WTC11 (cell line): ENCODE results near the gene RGS13.

Experiments used
- CREB1 ChIP-seq: sonication (generic); formaldehyde crosslinking; IDR thresholded peaks from 2 replicates; pipeline ENCODE4 v1.8.0; 2023; ENCODE audit warnings: mild to moderate bottlenecking, missing genetic modification reagents
- FOXK1 ChIP-seq: sonication (generic); formaldehyde crosslinking; IDR thresholded peaks from 2 replicates; pipeline ENCODE4 v1.8.0; 2022; ENCODE audit warnings: mild to moderate bottlenecking, moderate library complexity, missing genetic modification reagents
- HMGA2 ChIP-seq: fragments of 250-450 bp; sonication (Bioruptor Pico); IDR thresholded peaks from 2 replicates; pipeline ENCODE4 v1.4.0; 2021; ENCODE audit warnings: mild to moderate bottlenecking, moderate library complexity
- TCF7 ChIP-seq: sonication (generic); formaldehyde crosslinking; IDR thresholded peaks from 2 replicates; pipeline ENCODE4 v1.8.0; 2022; ENCODE audit warnings: mild to moderate bottlenecking, low read depth, missing genetic modification reagents, moderate library complexity
- TF ChIP-seq, protein P1 (sequence below): fragments of 200-600 bp; IDR thresholded peaks from 2 replicates; pipeline ENCODE4 v1.8.0; 2022; ENCODE audit warnings: antibody characterized with exemption
- TF ChIP-seq, protein P2 (sequence below): sonication (generic); formaldehyde crosslinking; IDR thresholded peaks from 2 replicates; pipeline ENCODE4 v1.8.0; 2023; ENCODE audit warnings: missing genetic modification reagents

DNA sequence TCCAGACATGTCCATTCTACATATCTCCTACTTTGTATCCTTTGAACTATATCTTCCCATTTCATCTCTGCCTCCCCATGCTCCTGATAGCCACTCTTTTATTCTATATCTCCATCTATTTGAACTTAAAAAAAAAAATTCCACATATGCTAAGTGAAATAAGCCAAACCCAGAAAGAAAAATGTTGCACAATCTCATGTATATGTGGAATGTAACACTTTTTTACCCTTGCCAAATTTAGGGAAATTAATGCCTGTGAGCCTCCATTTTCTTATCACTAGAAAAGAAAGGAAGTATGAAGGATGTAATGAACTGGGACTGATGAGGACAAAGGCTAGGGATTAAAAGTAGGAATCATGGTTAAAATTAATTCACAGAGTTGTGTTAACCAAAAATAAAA, 53.5 kb downstream of the RGS13 start:
- TF ChIP-seq, protein P1, sequence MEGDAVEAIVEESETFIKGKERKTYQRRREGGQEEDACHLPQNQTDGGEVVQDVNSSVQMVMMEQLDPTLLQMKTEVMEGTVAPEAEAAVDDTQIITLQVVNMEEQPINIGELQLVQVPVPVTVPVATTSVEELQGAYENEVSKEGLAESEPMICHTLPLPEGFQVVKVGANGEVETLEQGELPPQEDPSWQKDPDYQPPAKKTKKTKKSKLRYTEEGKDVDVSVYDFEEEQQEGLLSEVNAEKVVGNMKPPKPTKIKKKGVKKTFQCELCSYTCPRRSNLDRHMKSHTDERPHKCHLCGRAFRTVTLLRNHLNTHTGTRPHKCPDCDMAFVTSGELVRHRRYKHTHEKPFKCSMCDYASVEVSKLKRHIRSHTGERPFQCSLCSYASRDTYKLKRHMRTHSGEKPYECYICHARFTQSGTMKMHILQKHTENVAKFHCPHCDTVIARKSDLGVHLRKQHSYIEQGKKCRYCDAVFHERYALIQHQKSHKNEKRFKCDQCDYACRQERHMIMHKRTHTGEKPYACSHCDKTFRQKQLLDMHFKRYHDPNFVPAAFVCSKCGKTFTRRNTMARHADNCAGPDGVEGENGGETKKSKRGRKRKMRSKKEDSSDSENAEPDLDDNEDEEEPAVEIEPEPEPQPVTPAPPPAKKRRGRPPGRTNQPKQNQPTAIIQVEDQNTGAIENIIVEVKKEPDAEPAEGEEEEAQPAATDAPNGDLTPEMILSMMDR, result no peak
- TF ChIP-seq TCF7 (CRISPR knock-in tag) (no peak), FOXK1 (CRISPR knock-in tag) (no peak), CREB1 (CRISPR knock-in tag) (no peak), HMGA2 (CRISPR knock-in tag) (no peak)
- TF ChIP-seq, protein P2, sequence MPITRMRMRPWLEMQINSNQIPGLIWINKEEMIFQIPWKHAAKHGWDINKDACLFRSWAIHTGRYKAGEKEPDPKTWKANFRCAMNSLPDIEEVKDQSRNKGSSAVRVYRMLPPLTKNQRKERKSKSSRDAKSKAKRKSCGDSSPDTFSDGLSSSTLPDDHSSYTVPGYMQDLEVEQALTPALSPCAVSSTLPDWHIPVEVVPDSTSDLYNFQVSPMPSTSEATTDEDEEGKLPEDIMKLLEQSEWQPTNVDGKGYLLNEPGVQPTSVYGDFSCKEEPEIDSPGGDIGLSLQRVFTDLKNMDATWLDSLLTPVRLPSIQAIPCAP (CRISPR knock-in tag), result no peak
